Ishikawa (cell line): Measurements from ENCODE around the gene MKNK1.

Experiments
- CEBPB ChIP-seq: IDR thresholded peaks from 2 replicates; pipeline ENCODE4 v1.6.1; 2012
- CREB1 ChIP-seq: IDR thresholded peaks from 2 replicates; pipeline ENCODE4 v1.6.1; 2012; ENCODE audit warnings: low read depth
- EGR1 ChIP-seq: IDR thresholded peaks from 2 replicates; pipeline ENCODE4 v1.6.1; 2012
- EP300 ChIP-seq: IDR thresholded peaks from 2 replicates; pipeline ENCODE4 v1.6.1; 2012; ENCODE audit warnings: borderline replicate concordance
- FOXM1 ChIP-seq: IDR thresholded peaks from 2 replicates; pipeline ENCODE4 v1.6.1; 2012; ENCODE audit warnings: low read depth, borderline replicate concordance
- MAX ChIP-seq: IDR thresholded peaks from 2 replicates; pipeline ENCODE4 v1.6.1; 2012
- NFIC ChIP-seq: IDR thresholded peaks from 2 replicates; pipeline ENCODE4 v1.6.1; 2012
- RAD21 ChIP-seq: IDR thresholded peaks from 2 replicates; pipeline ENCODE4 v1.6.1; 2012; ENCODE audit warnings: low read depth
- REST ChIP-seq: IDR thresholded peaks from 2 replicates; pipeline ENCODE4 v1.6.1; 2012; ENCODE audit warnings: low read depth, mild to moderate bottlenecking
- TAF1 ChIP-seq: IDR thresholded peaks from 2 replicates; pipeline ENCODE4 v1.6.1; 2012; ENCODE audit warnings: low read depth, mild to moderate bottlenecking
- TCF12 ChIP-seq: IDR thresholded peaks from 2 replicates; pipeline ENCODE4 v1.6.1; 2012; ENCODE audit warnings: low read depth
- TEAD4 ChIP-seq: IDR thresholded peaks from 2 replicates; pipeline ENCODE4 v1.6.1; 2012
- USF1 ChIP-seq: IDR thresholded peaks from 2 replicates; pipeline ENCODE4 v1.6.1; 2012
- YY1 ChIP-seq: IDR thresholded peaks from 2 replicates; pipeline ENCODE4 v1.6.1; 2012; ENCODE audit warnings: low read depth
- ZBTB7A ChIP-seq: IDR thresholded peaks from 2 replicates; pipeline ENCODE4 v1.6.1; 2012; ENCODE audit warnings: low read depth

MKNK1 gene

GRCh38 chr1:46526691-46527291, 77.3 kb downstream of the MKNK1 start:
- no peak for TF ChIP-seq YY1
- no peak for TF ChIP-seq TCF12
- TF ChIP-seq USF1: no peak
- TF ChIP-seq CREB1: no peak
- no peak for TF ChIP-seq FOXM1
- TF ChIP-seq MAX: peak; percentile 69; the same call in 1 of the 2 replicates
- TF ChIP-seq TAF1: no peak
- TF ChIP-seq NFIC: peak; percentile 50; the same call in 1 of the 2 replicates
- peak; percentile 39 for TF ChIP-seq TEAD4
- TF ChIP-seq ZBTB7A: no peak
- no peak; the same call in 1 of the 2 replicates for TF ChIP-seq EP300
- no peak for TF ChIP-seq REST
- TF ChIP-seq RAD21: peak; percentile 7; the same call in 1 of the 2 replicates
- TF ChIP-seq CEBPB: no peak
- TF ChIP-seq EGR1: no peak

- TF ChIP-seq FOXM1 (no peak), RAD21 (no peak), TEAD4 (peak; percentile 42), TCF12 (no peak), CREB1 (no peak), CEBPB (0 out of 2 replicates have a peak, but pooled peaks have one; percentile 14), EP300 (0 out of 2 replicates have a peak, but pooled peaks have one; percentile 17), REST (no peak)
Observed at GRCh38 chr1:46526013-46526690, 77.9 kb downstream of the MKNK1 start.

GRCh38 chr1:46525253-46525983, 78.7 kb downstream of the MKNK1 start:
- TF ChIP-seq RAD21 (peak; percentile 18; the same call in 1 of the 2 replicates), TCF12 (peak; percentile 99), TEAD4 (peak; percentile 95), CREB1 (peak; percentile 57; the same call in 1 of the 2 replicates), ZBTB7A (peak; percentile 87; the same call in 1 of the 2 replicates), EGR1 (peak; percentile 45), TAF1 (0 out of 2 replicates have a peak, but pooled peaks have one; percentile 36), FOXM1 (peak; percentile 94), EP300 (peak; percentile 99), REST (no peak; the same call in 1 of the 2 replicates), MAX (peak; percentile 88), YY1 (0 out of 2 replicates have a peak, but pooled peaks have one; percentile 38), CEBPB (peak; percentile 57; the same call in 1 of the 2 replicates), NFIC (peak; percentile 99), USF1 (no peak; the same call in 1 of the 2 replicates)
